ENCODE data around the gene RASA3. TPM values are rescaled to one million over a fixed set of nuclear protein-coding genes. Genes with fewer than 3 reads are reported as not detected.

Gene RASA3
- total RNA-seq, 2 experiments from 2014 or later: 36.9 to 39.3 TPM

DNA sequence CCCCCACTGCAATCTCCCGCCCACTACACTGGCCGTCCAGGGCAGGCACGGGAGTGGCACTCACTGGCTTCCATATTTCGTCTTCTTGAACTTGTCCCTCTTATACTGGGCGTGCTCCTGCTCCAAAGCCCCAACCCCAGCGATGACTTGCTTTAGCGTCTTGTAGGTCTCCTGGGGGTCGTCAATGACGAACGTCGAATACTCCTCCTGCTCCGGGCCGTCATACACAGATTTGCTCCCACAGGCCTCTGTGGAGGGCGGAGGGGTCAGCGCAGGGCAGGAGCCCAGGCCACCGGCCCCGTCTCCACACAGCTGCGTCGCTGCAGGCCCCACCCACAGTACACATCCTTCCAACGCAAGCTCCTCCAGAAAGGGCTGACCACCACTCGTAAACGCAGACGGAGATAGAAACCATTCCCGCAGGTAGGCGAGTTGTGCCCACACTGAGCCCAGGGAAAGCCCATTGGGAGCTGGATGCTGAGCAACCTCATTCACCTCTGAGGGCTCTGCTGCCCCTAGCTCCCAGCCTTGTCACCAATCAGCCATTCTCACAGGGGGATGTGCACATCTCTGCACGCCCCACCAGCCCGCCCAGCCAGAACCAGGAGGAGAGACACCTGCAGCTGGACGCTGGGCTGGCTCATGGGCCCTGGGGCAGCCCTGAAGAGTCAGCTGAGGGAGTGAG, 150.7 kb downstream of the RASA3 start:
- ChIA-PET POLR2A (no interaction called here), CTCF (no interaction called here)
- DNase-seq (no peak), ATAC-seq (no peak)
- Mint-ChIP-seq H3K9me3 (ENCODE audit: insufficient read depth) (no peaks in the 10 kb centered on the region), H3K4me3 (no peak overlapping the region), H3K27ac (no peak overlapping the region), H3K27me3 (ENCODE audit: low read depth) (no peaks in the 10 kb centered on the region), H3K36me3 (ENCODE audit: low read depth) (peaks cover 33% of the 10 kb centered on the region), H3K4me1 (ENCODE audit: low read depth) (no peaks in the 10 kb centered on the region)

DNA sequence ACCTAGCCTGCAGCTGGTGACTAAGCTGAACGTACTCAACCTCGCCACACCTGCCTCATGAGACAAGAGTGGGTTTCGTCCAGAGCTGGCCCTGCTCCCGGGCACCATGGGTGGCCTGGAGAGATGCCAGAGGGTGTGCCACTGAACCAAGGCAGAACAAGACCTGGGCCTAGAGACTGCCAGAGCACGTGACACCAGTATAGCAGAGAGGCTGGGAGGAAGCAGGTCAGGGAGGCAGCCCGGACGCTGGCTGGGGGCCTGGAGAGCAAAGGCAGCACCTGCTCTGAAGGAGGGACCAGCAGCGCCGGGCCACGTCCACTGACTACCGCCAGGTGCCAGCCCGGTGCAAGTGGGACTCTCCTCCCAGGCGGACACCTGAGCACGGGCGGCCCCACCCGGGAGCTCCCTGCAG, 151.2 kb downstream of the RASA3 start:
- ChIA-PET POLR2A (no interaction called here), CTCF (no interaction called here)
- Mint-ChIP-seq H3K4me1 (ENCODE audit: low read depth) (no peaks in the 10 kb centered on the region), H3K9me3 (ENCODE audit: insufficient read depth) (no peaks in the 10 kb centered on the region), H3K27ac (no peak overlapping the region), H3K4me3 (no peak overlapping the region), H3K27me3 (ENCODE audit: low read depth) (no peaks in the 10 kb centered on the region), H3K36me3 (ENCODE audit: low read depth) (peaks cover 33% of the 10 kb centered on the region)
- no peak for ATAC-seq
- no peak for DNase-seq

DNA sequence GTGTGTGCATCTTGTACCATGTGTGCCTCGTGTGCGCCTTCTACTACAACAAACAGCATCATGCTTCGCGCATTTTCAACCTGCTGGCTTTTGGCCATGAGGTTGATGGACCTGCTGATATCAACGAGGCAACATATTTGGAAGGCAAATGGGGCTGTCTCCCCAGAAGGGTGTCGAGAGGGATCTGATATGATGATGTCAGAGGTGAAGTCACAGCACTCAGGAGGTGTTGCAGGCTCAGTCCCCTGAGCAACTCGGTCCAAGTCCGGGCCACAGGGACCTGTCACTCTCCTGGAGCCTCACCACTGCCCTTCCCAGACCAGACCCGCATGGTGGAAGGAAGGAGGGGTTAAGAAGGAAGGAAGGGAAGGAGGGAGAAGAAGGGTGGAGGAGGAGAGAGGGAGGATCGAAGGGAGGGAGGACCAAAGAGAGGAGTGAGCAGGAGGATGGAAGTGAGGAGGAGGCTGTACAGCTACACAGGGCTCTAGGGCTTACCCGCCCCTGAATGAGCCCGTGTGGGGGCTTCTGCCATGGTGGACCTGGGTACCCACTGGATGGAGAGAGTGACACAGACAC, 151.8 kb downstream of the RASA3 start:
- H3K36me3 Mint-ChIP-seq (ENCODE audit: low read depth): peaks cover 36% of the 10 kb centered on the region
- ChIA-PET CTCF (no interaction called here), POLR2A (no interaction called here)
- DNase-seq (no peak), ATAC-seq (no peak)
- H3K9me3 Mint-ChIP-seq (ENCODE audit: insufficient read depth): no peaks in the 10 kb centered on the region
- H3K4me1 Mint-ChIP-seq (ENCODE audit: low read depth): no peaks in the 10 kb centered on the region
- H3K27me3 Mint-ChIP-seq (ENCODE audit: low read depth): no peaks in the 10 kb centered on the region
- no peak overlapping the region for H3K27ac Mint-ChIP-seq
- no peak overlapping the region for H3K4me3 Mint-ChIP-seq

DNA sequence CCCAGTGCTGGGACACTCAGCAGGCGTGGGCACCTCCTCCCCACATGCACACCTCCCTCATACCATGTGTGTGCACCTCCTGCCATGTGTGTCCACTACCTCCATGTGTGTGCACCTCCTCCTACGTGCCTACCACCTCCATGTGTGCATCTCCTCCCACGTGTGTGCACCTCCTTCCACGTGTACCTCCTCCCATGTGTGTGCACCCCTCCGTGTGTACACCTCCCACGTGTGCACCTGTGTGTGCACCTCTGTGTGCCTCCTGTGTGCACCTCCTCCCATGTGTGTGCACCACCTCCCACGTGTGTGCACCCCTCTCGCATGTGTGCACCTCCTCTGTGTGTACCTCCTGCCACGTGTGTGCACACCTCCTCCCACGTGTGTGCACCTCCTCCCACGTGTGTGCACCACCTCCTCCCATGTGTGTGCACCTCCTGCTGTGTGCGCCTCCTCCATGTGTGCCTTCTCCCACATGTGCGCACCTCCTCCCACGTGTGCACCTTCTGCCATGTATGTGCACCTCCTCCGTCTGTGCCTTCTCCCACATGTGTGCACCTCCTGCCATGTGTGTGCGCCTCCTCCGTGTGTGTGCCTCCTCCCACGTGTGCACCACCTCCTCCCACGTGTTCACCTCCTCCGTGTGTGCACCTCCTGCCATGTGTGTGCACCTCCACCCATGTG, 152.5 kb downstream of the RASA3 start:
- DNase-seq (no peak), ATAC-seq (no peak)
- Mint-ChIP-seq H3K9me3 (ENCODE audit: insufficient read depth) (no peaks in the 10 kb centered on the region), H3K36me3 (ENCODE audit: low read depth) (peaks cover 37% of the 10 kb centered on the region), H3K27me3 (ENCODE audit: low read depth) (no peaks in the 10 kb centered on the region), H3K4me3 (no peak overlapping the region), H3K27ac (no peak overlapping the region), H3K4me1 (ENCODE audit: low read depth) (no peaks in the 10 kb centered on the region)
- ChIA-PET POLR2A (no interaction called here), CTCF (no interaction called here)

DNA sequence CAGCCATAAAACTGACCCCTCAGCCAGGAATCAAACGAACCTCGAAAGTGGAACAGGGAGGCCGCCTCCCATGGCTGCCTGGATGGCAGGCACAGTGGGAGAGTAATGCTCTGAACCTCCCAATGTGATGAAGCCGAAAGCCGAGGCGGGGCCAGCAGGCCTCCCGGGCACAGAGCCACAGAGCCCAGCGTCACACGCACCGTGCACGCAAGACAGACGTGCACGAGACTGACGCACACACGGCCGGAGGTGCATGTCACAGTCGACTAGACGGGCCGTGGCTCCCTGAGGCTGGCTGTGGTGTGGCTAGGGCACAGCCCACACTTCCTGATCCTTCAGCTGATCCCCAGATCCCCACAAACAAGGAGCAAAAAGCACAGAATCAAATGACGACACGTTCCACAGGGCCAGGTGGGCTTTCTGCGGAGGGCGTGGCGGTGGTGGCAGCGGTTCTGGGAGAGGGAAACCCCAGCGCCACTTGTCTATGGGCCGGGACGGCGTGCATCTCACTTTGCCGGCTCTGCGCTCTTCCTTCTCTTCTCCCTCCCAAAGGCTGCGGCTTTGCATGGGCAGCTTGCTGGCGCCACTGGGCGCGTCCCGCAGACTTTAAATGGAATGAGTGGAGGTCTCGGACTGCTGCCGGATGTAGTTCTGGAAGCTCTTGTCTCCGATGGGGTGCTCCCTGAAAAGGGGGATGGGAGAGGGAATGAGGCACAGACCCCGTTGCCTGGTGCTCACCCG, 153.5 kb downstream of the RASA3 start:
- DNase-seq (no peak), ATAC-seq (no peak)
- Mint-ChIP-seq H3K9me3 (ENCODE audit: insufficient read depth) (no peaks in the 10 kb centered on the region), H3K4me1 (ENCODE audit: low read depth) (no peaks in the 10 kb centered on the region), H3K36me3 (ENCODE audit: low read depth) (peaks cover 35% of the 10 kb centered on the region), H3K27ac (no peak overlapping the region), H3K27me3 (ENCODE audit: low read depth) (no peaks in the 10 kb centered on the region), H3K4me3 (no peak overlapping the region)
- CTCF ChIA-PET: no interaction called here
- POLR2A ChIA-PET: no interaction called here

DNA sequence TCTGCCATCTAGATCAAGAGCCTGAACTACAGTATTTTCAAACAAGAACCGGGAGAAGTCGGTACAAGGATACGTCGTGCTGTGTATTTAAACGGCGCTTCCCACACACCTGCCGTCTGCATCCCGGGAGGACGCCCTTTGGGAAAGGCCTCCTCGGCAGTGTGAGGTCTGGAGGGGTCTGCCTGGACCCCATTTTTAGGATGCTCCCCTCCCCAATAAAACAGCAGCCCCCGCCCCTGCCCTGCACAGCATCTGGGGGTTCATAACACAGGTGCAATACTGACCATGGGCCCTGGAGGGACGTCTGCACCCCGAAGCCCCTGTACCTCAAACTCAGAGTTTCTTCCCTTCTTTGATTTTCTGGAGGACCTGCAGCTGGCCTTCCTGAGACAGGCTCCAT, 154.4 kb downstream of the RASA3 start:
- CTCF ChIA-PET: no interaction called here
- POLR2A ChIA-PET: no interaction called here
- Mint-ChIP-seq H3K36me3 (ENCODE audit: low read depth) (peaks cover 33% of the 10 kb centered on the region), H3K4me1 (ENCODE audit: low read depth) (no peaks in the 10 kb centered on the region), H3K4me3 (no peak overlapping the region), H3K27ac (no peak overlapping the region), H3K9me3 (ENCODE audit: insufficient read depth) (no peaks in the 10 kb centered on the region), H3K27me3 (ENCODE audit: low read depth) (no peaks in the 10 kb centered on the region)
- DNase-seq (no peak), ATAC-seq (no peak)

DNA sequence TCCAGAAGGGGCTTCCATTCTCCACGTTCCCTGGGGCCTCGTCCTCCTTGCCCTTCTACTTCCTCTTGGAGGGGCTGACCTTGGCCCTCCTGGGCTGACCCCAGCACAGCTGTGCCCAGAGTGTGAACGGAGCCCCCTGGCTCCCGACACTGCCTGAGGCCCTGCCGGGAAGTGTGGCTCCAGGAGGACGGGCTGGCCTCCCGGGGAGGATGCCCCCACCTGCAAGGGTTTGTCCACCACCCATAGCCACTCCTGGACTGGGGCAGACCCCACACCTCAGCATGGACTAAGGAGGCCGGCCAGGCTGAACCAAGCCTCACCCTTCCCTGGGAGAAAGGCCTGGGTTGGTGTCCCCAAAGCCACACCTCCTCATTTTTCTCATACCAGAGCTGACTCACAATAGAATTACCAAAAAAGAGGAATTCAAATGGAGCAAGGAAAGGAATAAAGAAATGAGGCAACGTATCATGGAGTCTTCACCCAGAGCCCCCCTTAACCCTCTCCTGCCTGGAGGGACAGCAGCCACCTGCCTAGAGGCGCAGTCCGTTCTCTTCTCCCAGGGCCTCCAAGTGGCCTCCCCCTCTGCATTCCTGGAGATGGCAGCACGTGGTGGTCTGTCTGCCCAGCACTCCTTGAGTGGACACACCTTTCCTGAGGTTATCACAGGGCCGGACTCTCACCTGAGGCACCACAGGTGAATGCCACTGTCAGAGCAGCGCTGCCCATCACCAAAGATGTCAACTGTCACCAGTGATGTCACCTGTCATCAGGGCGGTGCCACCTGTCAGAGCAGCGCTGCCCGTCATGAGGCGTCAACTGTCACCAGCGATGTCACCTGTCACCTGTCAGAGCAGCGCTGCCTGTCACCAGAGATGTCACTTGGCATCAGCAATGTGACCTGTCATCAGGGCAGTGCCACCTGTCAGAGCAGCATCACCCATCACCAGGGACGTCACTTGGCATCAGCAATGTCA, 155.4 kb downstream of the RASA3 start:
- H3K4me3 Mint-ChIP-seq: no peak overlapping the region

DNA sequence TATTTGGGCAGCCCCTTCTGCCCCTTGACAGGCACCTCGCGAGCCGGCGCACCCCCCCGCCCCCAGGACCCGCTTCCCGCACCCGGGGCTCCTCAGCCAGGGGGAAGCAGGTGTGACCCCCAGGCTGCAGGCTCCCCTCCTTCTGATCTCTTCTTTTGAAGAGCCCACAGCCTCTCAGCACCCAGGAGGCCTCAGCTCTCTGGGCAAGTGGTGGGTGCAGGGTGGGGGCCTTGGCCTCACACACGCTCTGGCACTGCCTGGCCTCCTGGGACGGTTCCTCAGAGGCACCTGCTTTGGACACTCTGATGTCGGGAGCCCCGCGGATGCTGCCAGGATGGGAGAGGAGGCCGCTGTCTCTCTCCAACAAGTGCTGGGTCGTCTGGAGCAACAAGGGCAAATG, 157.0 kb downstream of the RASA3 start:
- ChIA-PET POLR2A (interaction anchor here (0.5 to 0.6 kb wide), 2 partner anchors 9 to 20 kb away, joined by 3 to 4 read pairs; no protein-coding TSS in a partner anchor), CTCF (no interaction called here)
- H3K4me1 Mint-ChIP-seq (ENCODE audit: low read depth): no peaks in the 10 kb centered on the region
- H3K36me3 Mint-ChIP-seq (ENCODE audit: low read depth): peaks cover 25% of the 10 kb centered on the region
- no peak for DNase-seq
- H3K27ac Mint-ChIP-seq: no peak overlapping the region
- no peaks in the 10 kb centered on the region for H3K27me3 Mint-ChIP-seq (ENCODE audit: low read depth)
- H3K4me3 Mint-ChIP-seq: no peak overlapping the region
- no peak for ATAC-seq
- H3K9me3 Mint-ChIP-seq (ENCODE audit: insufficient read depth): no peaks in the 10 kb centered on the region

More for the DNA sequence above, 155.4 kb downstream of the RASA3 start:
- ChIA-PET CTCF (no interaction called here), POLR2A (no interaction called here)
- H3K27ac Mint-ChIP-seq: no peak overlapping the region
- H3K36me3 Mint-ChIP-seq (ENCODE audit: low read depth): peaks cover 33% of the 10 kb centered on the region
- no peak for ATAC-seq
- H3K4me1 Mint-ChIP-seq (ENCODE audit: low read depth): no peaks in the 10 kb centered on the region
- no peaks in the 10 kb centered on the region for H3K27me3 Mint-ChIP-seq (ENCODE audit: low read depth)
- H3K9me3 Mint-ChIP-seq (ENCODE audit: insufficient read depth): no peaks in the 10 kb centered on the region
- DNase-seq: no peak

DNA sequence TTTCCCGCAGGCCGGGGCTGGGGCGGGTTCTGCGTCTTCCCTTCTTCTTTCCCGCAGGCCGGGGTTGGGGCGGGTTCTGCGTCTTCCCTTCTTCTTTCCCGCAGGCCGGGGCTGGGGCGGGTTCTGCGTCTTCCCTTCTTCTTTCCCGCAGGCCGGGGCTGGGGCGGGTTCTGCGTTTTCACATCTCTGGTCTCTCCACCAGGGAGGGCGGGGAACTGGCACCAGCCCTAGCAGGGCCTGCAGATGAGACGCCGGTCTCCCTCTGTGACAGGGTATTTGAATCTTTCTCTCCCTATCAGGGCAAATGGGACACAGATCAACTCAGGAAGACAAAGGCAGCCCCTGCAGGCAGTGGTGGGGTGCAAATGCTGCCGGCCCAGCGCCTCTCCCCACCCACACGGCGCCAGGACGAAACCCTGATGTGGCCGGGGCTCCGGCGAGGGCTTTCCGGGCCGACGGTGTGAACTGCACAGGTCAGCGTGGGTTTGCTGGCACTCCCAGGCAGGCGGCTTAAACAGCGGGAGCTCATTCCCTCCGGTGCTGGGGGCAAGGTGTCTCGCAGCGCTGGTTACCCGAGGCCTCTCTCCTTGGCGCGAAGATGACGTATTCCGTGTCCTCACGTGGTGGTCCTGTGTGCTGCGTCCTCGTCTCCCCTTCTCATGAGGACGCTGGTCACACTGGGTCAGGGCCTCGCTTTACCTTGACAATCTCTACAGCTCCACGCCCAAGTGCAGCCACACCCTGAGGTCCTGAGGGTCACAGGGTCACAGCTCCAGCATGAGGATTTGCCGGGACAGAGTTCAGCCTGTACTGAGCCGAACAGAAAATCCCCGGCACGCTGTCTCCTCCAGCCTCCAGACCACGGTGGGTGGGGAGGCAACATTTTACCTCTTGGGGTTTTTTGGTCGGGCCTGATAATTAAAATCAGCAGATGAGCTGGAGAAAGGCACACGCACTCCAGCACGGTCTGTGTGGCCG, 157.8 kb downstream of the RASA3 start:
- no peak overlapping the region for H3K27ac Mint-ChIP-seq
- POLR2A ChIA-PET: interaction anchor here (0.6 kb wide), 1 partner anchor 8 kb away, joined by 3 read pairs; no protein-coding TSS in a partner anchor
- ATAC-seq: no peak
- DNase-seq: no peak
- H3K9me3 Mint-ChIP-seq (ENCODE audit: insufficient read depth): no peaks in the 10 kb centered on the region
- peaks cover 17% of the 10 kb centered on the region for H3K36me3 Mint-ChIP-seq (ENCODE audit: low read depth)
- no peaks in the 10 kb centered on the region for H3K27me3 Mint-ChIP-seq (ENCODE audit: low read depth)
- no peak overlapping the region for H3K4me3 Mint-ChIP-seq
- H3K4me1 Mint-ChIP-seq (ENCODE audit: low read depth): no peaks in the 10 kb centered on the region
- CTCF ChIA-PET: no interaction called here

DNA sequence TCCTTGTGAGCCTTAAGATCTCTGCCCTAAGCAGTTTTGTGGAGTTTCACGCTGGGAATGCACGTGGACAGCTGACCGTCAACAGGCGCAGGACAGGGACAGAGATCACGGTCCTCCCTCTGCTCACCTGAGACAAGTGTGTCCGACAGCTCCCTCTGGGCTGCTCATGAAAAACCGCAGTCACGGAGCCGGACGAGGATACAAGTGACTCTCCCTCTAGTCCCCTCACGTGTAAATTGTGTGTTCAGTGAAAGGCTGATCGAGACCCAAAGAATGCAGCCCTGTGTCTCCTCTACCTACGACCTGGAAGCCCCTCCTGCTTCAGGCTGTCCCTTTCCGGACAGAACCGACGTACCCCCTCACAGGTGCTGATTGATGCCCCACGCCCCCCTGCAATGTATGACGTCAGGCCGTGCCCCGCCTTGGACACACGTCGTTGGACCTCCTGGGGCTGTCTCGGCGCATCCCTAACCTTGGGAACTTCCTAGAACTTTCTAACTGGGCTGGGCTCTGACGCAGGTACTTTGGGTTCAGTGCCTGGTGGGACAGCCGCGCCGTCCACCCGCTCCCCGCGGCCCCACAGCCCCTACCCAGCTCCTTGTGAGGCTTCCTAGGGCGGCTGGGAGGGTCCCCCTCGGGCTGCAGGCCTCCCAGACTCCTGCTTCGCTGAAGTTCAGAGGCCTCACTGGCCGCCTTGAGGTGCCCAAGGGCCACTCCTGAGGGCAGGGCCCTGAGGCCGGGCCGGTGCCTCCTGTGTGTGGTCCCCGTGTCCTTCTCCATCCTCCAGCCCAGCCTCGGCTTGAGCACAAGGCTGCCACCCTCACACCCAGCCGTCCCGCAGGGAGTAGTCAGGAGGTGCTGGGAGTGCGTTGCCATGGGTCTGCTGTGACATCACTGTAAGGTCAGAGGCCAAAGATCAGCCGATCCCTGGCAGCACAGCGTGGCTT, 158.9 kb downstream of the RASA3 start, which contains the start of gene C13orf46:
Gene C13orf46 (minus strand): TSS at position 859 of the 947 bp plus-strand sequence. CDS start 79 bp downstream, at position 780.
- Mint-ChIP-seq H3K4me1 (ENCODE audit: low read depth) (no peaks in the 10 kb centered on the region), H3K9me3 (ENCODE audit: insufficient read depth) (no peaks in the 10 kb centered on the region), H3K27ac (no peak within 1 kb of the TSS), H3K4me3 (no peak within 1 kb of the TSS), H3K27me3 (ENCODE audit: low read depth) (no peaks in the 10 kb centered on the region), H3K36me3 (ENCODE audit: low read depth) (peaks cover 14% of the 10 kb centered on the region)
- ATAC-seq: no peak
- CTCF ChIA-PET: no interaction called here
- DNase-seq: no peak
- POLR2A ChIA-PET: no interaction called here

Measured in activated CD8-positive, alpha-beta T cell treated with anti-CD3 and anti-CD28 coated beads, Interleukin-2, amount 10 ng/mL, durations not matched to agents 7 days and 5 days (primary cell).